HG02763 (cell line): ENCODE measurements around the gene VPS37B.

ENCODE experiments used
- ATAC-seq: cut with Tn5 transposase; IDR thresholded peaks from one replicate; pipeline ENCODE4 v1.9.1; 2021; ENCODE audit warnings: mild to moderate bottlenecking, moderate library complexity; ENCODE audit not compliant: unreplicated experiment

Gene VPS37B

DNA sequence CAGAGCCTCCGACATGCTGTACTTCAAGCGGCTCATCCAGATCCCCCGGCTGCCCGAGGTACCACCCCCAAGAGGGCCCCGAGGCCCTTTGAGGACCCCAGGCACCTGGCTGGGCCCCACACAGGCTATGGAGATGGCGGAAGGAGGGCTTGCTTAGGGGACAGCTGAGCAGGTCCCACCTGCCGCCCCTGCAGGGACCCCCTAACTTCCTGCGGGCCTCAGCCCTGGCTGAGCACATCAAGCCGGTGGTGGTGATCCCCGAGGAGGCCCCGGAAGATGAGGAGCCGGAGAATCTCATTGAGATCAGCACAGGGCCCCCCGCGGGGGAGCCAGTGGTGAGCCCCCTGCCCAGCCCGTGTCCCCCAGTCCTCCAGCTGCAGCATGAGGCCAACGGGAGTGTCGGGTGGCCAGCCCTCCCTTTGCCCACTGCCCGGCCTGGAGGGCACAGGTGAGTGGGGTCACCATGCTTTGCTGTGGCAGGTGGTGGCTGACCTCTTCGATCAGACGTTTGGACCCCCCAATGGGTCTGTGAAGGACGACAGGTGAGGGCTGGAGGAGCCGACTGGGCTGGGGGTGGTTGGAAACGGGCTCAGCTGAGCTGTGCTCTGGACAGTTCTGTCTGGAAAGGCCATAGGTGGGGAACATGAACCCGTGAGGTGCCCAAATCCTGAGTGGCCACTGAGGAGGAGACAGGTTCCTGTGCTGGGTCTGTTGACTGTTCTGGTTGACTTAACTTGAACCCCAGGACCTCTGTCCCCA lies 40.7 kb downstream of the VPS37B start:
- ATAC-seq = no peak

DNA sequence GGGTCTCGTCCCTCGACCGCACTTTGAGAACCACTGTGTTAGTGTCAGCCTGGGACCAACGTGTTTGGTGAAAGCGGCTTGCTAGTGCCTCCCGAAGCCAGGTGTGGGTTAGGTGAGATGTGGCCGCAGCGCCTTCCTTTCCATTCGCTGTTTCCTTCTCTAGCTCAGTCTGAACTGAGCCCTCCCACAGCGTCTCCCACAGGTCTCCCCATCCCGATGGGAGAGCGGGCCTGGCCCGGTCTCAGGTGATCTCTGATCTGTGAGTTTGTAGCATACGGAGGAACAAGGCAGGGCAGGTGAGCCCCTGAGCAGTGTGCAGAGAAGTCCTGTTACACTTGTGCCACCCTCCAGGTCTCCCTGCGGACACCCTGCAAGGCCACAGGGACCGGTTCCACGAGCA lies 41.4 kb downstream of the VPS37B start:
- ATAC-seq = no peak

DNA sequence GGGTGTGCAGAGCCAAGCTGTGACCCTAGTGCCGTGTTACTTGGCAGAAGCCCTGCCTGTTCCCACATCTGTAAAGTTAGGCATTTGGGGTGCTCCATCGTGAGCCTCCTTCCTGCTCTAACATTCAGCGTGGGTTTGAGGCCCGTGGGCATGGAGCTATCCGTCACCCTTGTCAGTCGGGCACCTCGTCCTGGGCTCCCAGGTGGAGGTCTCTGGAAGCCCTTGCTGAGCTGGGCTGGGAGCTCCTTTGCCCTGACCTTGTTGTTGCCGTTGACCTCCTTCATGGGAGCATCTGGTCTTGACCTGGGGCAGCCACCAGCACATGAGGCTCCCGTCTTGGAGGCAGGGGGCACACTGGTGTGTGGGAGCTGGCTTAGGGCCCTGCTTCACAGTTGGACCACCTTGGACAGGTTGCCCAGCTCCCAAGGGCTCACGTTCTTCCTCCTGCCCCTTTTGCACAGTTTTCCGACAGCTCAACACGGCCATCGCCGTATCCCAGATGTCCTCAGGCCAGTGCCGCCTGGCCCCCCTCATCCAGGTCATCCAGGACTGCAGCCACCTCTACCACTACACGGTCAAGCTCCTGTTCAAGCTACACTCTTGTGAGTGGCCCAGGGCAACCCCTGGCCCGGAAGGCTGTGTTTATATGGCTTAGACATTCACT lies 42.2 kb downstream of the VPS37B start:
- no peak for ATAC-seq

- no peak for ATAC-seq
These were observed 43.3 kb downstream of the VPS37B start for GRCh38 chr12:122852336-122853275.

DNA sequence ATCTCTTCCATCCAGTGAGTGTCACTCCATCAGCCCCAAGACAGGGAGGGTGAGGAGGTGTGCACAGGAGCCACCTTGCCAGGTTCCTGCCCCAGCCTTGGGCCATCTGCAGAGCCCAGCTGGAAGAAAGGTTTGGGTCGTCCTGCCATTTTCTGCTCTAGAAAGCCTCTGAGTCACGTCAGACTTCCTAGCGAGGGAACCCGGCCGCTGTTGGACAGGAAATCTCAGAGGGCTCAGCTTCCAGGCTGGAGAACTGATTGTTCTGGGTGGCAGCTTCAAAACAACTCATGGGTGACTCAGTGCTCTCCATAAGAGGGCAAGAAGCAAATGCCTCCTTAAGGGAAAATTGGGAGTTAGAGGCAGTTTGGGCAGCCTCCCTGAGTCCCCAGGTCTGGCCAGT lies 44.1 kb downstream of the VPS37B start:
- no peak for ATAC-seq

DNA sequence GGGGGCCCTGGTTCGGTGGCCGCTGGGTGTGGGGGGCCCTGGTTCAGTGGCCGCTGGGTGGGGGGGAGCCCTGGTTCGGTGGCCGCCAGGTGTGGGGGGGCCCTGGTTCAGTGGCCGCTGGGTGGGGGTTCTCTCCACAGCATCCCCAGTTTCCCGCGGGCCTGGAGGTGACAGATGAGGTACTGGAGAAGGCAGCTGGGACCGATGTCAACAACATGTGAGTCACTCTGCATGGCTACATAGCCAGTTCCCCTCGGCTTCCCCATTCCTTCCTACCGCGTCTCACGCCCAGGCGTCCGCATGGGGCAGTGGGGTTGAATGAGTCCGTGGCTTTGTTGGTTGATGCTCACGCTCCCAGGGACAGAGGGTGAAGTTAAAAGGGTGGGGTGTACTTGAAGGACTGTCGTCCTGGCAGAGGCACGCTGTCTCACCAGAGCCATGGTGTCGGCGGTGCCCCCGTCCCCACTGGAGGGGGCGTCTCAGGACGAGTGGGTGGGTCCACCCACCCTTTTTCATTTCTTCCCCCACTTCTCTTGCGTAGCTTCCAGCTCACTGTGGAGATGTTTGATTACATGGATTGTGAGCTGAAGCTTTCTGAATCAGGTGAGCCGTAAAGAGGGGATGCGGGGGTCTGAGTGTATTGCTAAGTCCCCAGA lies 45.1 kb downstream of the VPS37B start:
- no peak for ATAC-seq

DNA sequence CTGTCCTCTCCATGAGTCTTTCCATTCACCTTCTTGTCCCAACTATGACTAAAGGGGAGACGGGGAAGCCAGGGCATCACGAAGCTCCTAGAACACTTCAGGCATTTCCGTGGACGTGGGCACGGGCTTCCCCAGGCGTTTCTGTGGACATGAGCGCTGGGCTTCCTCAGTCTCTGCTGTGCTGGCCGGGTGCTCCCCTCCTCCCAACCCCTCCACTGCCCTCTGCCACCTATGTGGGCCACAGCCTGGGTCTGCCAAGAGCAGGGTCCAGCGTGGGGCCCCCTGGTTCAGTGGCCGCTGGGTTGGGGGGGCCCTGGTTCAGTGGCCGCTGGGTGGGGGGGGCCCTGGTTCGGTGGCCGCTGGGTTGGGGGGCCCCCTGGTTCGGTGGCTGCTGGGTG lies 45.9 kb downstream of the VPS37B start:
- ATAC-seq = no peak

- ATAC-seq = no peak
These were observed 46.4 kb downstream of the VPS37B start for GRCh38 chr12:122849352-122850047.

- no peak for ATAC-seq
These were observed 47.2 kb downstream of the VPS37B start for GRCh38 chr12:122848471-122849351.

- ATAC-seq = no peak
These were observed 48.0 kb downstream of the VPS37B start for GRCh38 chr12:122847921-122848421.

- ATAC-seq = no peak
These were observed 48.4 kb downstream of the VPS37B start for GRCh38 chr12:122847516-122847836.

- no peak for ATAC-seq
These were observed 49.1 kb downstream of the VPS37B start for GRCh38 chr12:122846622-122847515.

GRCh38 chr12:122845865-122846621 lies 49.9 kb downstream of the VPS37B start:
- ATAC-seq = no peak

- no peak for ATAC-seq
These were observed 50.7 kb downstream of the VPS37B start for GRCh38 chr12:122845041-122845864.

GRCh38 chr12:122844366-122844971 lies 51.5 kb downstream of the VPS37B start:
- no peak for ATAC-seq

DNA sequence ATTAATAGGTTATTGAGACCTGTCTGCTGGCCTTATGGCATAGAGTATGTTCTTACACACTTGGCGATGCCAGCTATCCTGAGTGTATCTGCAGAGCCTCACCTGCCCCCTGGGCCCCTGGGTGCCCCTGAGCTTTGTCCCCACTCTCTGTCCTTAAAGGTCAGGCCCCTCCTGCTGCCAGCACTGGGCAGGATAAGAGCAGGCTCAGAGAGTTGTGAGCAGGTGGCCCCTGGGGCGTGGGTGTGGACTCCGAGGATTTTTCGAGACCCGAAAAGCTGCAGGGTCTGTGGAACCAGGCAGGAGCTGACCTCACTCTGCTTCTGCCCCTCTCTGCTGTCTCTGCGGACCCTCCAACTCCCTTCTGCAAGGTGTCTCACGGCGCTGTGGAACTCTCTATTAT lies 52.5 kb downstream of the VPS37B start:
- no peak for ATAC-seq
